Cardiac muscle cell (in vitro differentiated cells and primary cell): ENCODE results near the gene SKI. TPM values are rescaled to one million over a fixed set of nuclear protein-coding genes. Genes with fewer than 3 reads are reported as not detected.
A peak's percentile ranks its signal among the peaks of the same experiment; 100 is the strongest.

Source experiments
- DNase-seq, 2 donors: peaks; one replicate each; pipeline versions ENCODE4 v3.0.0 to v3.0.0-alpha.2; 2010 to 2017; ENCODE audit warnings: low read depth in 1 of 2, low spot score in 1 of 2
- H3K27ac ChIP-seq: fragments of 200-600 bp; sonication (generic); 2 replicates; pipeline ENCODE4 v1.5.1; 2016
- H3K27me3 ChIP-seq: fragments of 200-600 bp; sonication (generic); 2 replicates; pipeline ENCODE4 v1.6.0; 2016; ENCODE audit warnings: control low read depth
- H3K36me3 ChIP-seq: fragments of 200-600 bp; sonication (generic); 2 replicates; pipeline ENCODE4 v1.5.1; 2016; ENCODE audit warnings: control low read depth
- H3K4me1 ChIP-seq: fragments of 200-600 bp; sonication (generic); 2 replicates; pipeline ENCODE4 v1.8.1; 2017; ENCODE audit warnings: low read depth, mild to moderate bottlenecking, mixed run types
- H3K4me3 ChIP-seq: fragments of 200-600 bp; sonication (generic); 2 replicates; pipeline ENCODE4 v1.5.1; 2016; ENCODE audit warnings: mild to moderate bottlenecking
- H3K9me3 ChIP-seq: fragments of 200-600 bp; sonication (generic); 2 replicates; pipeline ENCODE4 v1.5.1; 2017; ENCODE audit warnings: low read depth, mild to moderate bottlenecking, control low read depth
- CTCF ChIP-seq: IDR thresholded peaks from 2 replicates; pipeline ENCODE4 v1.5.1; 2012; ENCODE audit warnings: low read depth, mild to moderate bottlenecking, low read length
- polyA plus RNA-seq: library from polyadenylated mRNA; unstranded; fragments of >200 nt; fragmentation: Nextera tagmentation; extraction: Ambion mirVana; gene quantifications from 2 replicates; pipeline ENCODE4 v1.2.1, GENCODE V29; 2016
- total RNA-seq: library from RNA; depleted of rRNA; stranded (reverse); fragments of >200 nt; gene quantifications from 2 replicates; pipeline ENCODE4 v1.2.3, GENCODE V29; 2016

SKI gene
- total and polyA plus RNA-seq, 2 experiments from 2014 or later = 2.7 to 31.9 TPM

DNA sequence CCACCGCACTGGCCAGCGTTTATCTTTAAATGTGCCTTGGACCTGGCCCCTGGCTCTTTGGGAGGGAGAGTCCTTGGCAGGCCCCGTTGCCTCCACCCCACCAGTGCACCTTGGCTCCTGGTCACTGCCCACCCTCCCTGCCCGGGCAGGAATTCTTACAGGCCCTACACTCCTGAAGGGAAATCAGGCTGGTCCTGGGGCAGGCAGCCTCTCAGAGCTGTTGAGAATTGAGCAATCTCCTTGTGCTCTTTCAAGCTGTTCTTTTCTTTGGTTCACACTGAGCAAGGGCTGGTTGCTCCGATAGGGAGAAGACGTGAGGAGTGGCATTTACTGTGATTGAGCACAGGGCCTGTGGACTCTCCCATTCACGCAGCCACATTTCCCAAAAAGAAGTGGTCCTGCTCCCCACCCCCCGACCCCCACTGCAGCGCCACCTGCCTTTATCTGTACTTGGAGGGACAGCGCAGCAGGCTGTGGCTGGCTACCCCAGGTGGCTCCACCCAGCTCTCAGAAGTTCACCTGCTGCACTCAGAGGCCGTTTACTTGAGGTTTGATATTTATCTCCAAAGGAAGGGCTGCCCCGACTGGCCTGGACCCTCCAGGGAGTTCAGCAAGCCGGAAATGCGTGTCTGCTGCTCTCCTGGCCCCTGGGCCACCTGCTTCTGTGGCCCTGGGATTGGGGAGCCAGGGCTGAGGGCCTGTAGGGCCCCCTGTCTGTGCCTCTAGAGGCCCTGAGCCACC lies 47.8 kb downstream of the SKI start:
- H3K27me3 ChIP-seq = no peaks in the 10 kb centered on the region
- no peak overlapping the region for H3K4me3 ChIP-seq
- no peaks in the 10 kb centered on the region for H3K9me3 ChIP-seq
- peaks cover 47% of the 10 kb centered on the region for H3K4me1 ChIP-seq
- TF ChIP-seq CTCF = no peak
- peak in 1 of 2 donors; percentile 81 for DNase-seq
- peak overlapping the region; percentile 84 for H3K27ac ChIP-seq
- no peaks in the 10 kb centered on the region for H3K36me3 ChIP-seq

GRCh38 chr1:2276803-2277580 lies 48.9 kb downstream of the SKI start:
- no peaks in the 10 kb centered on the region for H3K9me3 ChIP-seq
- peaks cover 37% of the 10 kb centered on the region for H3K4me1 ChIP-seq
- no peak overlapping the region for H3K4me3 ChIP-seq
- H3K27me3 ChIP-seq = no peaks in the 10 kb centered on the region
- TF ChIP-seq CTCF = no peak
- no peaks in the 10 kb centered on the region for H3K36me3 ChIP-seq
- DNase-seq = peak in 1 of 2 donors; percentile 56
- no peak overlapping the region for H3K27ac ChIP-seq

- H3K27ac ChIP-seq = peak overlapping the region; percentile 84
- H3K27me3 ChIP-seq = no peaks in the 10 kb centered on the region
- no peak for DNase-seq
- H3K4me1 ChIP-seq = peaks cover 28% of the 10 kb centered on the region
- no peaks in the 10 kb centered on the region for H3K9me3 ChIP-seq
- TF ChIP-seq CTCF = no peak
- H3K36me3 ChIP-seq = no peaks in the 10 kb centered on the region
- H3K4me3 ChIP-seq = no peak overlapping the region
Observed at GRCh38 chr1:2277741-2278488, 49.8 kb downstream of the SKI start.

GRCh38 chr1:2278591-2279209 lies 50.6 kb downstream of the SKI start:
- no peak for DNase-seq
- no peaks in the 10 kb centered on the region for H3K9me3 ChIP-seq
- no peaks in the 10 kb centered on the region for H3K36me3 ChIP-seq
- no peak for TF ChIP-seq CTCF
- H3K4me1 ChIP-seq = peaks cover 30% of the 10 kb centered on the region
- peak overlapping the region; percentile 84 for H3K27ac ChIP-seq
- H3K27me3 ChIP-seq = no peaks in the 10 kb centered on the region
- H3K4me3 ChIP-seq = no peak overlapping the region

DNA sequence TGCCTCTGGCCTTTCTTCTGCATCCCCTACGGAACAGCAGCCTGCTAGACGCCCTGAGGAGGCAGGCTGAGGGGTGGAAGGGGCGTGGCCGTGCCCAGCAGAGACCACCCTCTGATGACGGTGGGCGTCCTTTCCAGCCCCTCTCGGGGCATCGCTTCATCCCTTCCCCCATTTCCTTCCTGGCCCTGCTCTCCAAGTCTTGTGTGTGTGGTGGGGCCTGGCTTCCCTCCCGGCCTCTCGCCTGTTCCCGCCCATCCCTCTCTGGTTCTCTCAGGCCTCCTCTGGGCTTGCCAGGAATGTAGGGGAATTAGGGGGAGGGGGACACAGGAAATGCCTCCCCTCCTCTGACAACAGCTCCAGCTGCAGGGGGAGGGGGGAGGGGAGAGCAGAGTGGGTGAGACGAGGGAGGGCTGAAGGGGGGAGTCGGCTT lies 51.1 kb downstream of the SKI start:
- no peak overlapping the region for H3K4me3 ChIP-seq
- H3K27ac ChIP-seq = peak overlapping the region; percentile 84
- peaks cover 35% of the 10 kb centered on the region for H3K4me1 ChIP-seq
- no peak for TF ChIP-seq CTCF
- no peaks in the 10 kb centered on the region for H3K36me3 ChIP-seq
- H3K27me3 ChIP-seq = no peaks in the 10 kb centered on the region
- DNase-seq = peak; percentile 84 to 98
- H3K9me3 ChIP-seq = no peaks in the 10 kb centered on the region
